Ovary (tissue), 9 donors: ENCODE results near the gene WASL. TPM values are rescaled to one million over a fixed set of nuclear protein-coding genes. Genes with fewer than 3 reads are reported as not detected.

ENCODE experiments used
- DNase-seq, 5 donors: peaks; one replicate each; pipeline ENCODE4 v3.0.0-alpha.2; 2019 to 2020
- H3K27ac ChIP-seq, 2 donors: fragments of 200-600 bp; one replicate each; pipeline versions ENCODE4 v1.5.1 to v1.8.0; 2019 to 2022
- H3K27me3 ChIP-seq: fragments of 200-600 bp; one replicate; pipeline ENCODE4 v1.8.0; 2022
- H3K36me3 ChIP-seq: fragments of 200-600 bp; sonication (generic); one replicate; pipeline ENCODE4 v1.5.1; 2019
- H3K4me1 ChIP-seq: one replicate; pipeline ENCODE4 v1.8.1; 2013; ENCODE audit warnings: mild to moderate bottlenecking, moderate library complexity; ENCODE audit not compliant: insufficient read depth
- H3K4me3 ChIP-seq: fragments of 200-600 bp; sonication (generic); one replicate; pipeline ENCODE4 v1.5.1; 2017
- H3K9me3 ChIP-seq, 2 donors: fragments of 200-600 bp in 1 of 2; sonication (generic) in 1 of 2; one replicate each; pipeline versions ENCODE4 v1.5.1 to v1.8.1; 2013 to 2019; ENCODE audit warnings: mild to moderate bottlenecking in 1 of 2, moderate library complexity in 1 of 2
- CTCF ChIP-seq, 3 donors: fragments of 450-650 bp in 2 of 3; fragments of 200-600 bp in 1 of 3; IDR thresholded peaks; one replicate each; pipeline versions ENCODE4 v1.5.1 to v1.8.0; 2016 to 2022; ENCODE audit warnings: antibody characterized with exemption in 3 of 3, mild to moderate bottlenecking in 1 of 3
- EP300 ChIP-seq: sonication (generic); formaldehyde crosslinking; IDR thresholded peaks from one replicate; pipeline ENCODE4 v1.6.1; 2017; ENCODE audit warnings: antibody characterized with exemption
- POLR2A ChIP-seq: fragments of 450-650 bp; IDR thresholded peaks from one replicate; pipeline ENCODE4 v1.6.1; 2017; ENCODE audit warnings: antibody characterized with exemption, mild to moderate bottlenecking, moderate library complexity
- WGBS, 3 donors: extraction: QIAGEN DNeasy Blood & Tissue Kit in 1 of 3; methylation state at CpG; one replicate each; pipeline versions ENCODE4 v1.1.5 to v1.1.7; 2013 to 2017; 5-methylcytosine and 5-hydroxymethylcytosine counted together
- intact Hi-C, 4 donors: fragments of 100-400 bp; cut with DNase I; formaldehyde crosslinking; loops; one replicate each; pipeline versions ENCODE4 v1.11.0 to v1.15.1; 2022 to 2023
- polyA plus RNA-seq, 2 donors: library from polyadenylated mRNA; stranded (reverse); fragments of 200-250 nt in 1 of 2; fragments of 350-450 nt in 1 of 2; fragmentation: Illumina TruSeq in 1 of 2; extraction: RNeasy Lipid Tissue Mini Kit (QIAGEN cat#74804) in 1 of 2; gene quantifications; one replicate each; pipeline ENCODE4 v1.2.3, GENCODE V29; 2013 to 2014
- total RNA-seq, 7 donors: library from RNA; depleted of rRNA in 2 of 7; stranded (reverse); fragments of >200 nt in 2 of 7; fragmentation: NEBNext Ultra II Directional in 3 of 7; extraction: Animal tissue kit (Norgen Biotek cat#: 25700) in 3 of 7; gene quantifications; one replicate each; pipeline versions ENCODE4 v1.1.0 to v1.2.4, GENCODE V29; 2016 to 2023
- donor health status: DM: no; HTN: no; CAD: no; lungs with moderate emphysema.
- donor health status: DM: no; HTN: no; CAD: no.
- donor health status: Bipolar disorder and iron deficiency.
- donor health status: DM: yes; HTN: yes; CAD: no.
- donor health status: DM: no; HTN: no; CAD: no.
- donor health status: DM: yes; HTN: yes; CAD: no.

The WASL gene
- total and polyA plus RNA-seq, 9 donors: 29.1 to 71.5 (median 45.0) TPM

- Histone ChIP-seq H3K27ac (no peak overlapping the region), H3K27me3 (no peaks in the 10 kb centered on the region), H3K36me3 (no peaks in the 10 kb centered on the region), H3K4me1 (no peaks in the 10 kb centered on the region), H3K9me3 (no peaks in the 10 kb centered on the region), H3K4me3 (no peak overlapping the region)
- TF ChIP-seq POLR2A (no peak), CTCF (IDR thresholded peaks at IDR 0.05) (no peak), EP300 (no peak)
- no peak for DNase-seq
- WGBS, 3 donors: 97 to 100% (median 97%) methylated on average over 2 of the region's 2 CpGs
- intact Hi-C loops: loop anchor here in 2 of 4 donors (10.0 kb wide), 1 partner anchor 178 kb away; no protein-coding TSS in a partner anchor
These were observed 61.6 kb downstream of the WASL start for GRCh38 chr7:123687161-123687560.

GRCh38 chr7:123682690-123683089 is 66.1 kb downstream of the WASL start:
- DNase-seq: no peak
- intact Hi-C loops: loop anchor here in 2 of 4 donors (10.0 kb wide), 1 partner anchor 182 kb away; no protein-coding TSS in a partner anchor
- H3K27ac ChIP-seq: no peak overlapping the region
- TF ChIP-seq CTCF (IDR thresholded peaks at IDR 0.05) (peak in 2 of 3 donors; percentile 32 to 39), EP300 (no peak)
- H3K27me3 ChIP-seq: no peaks in the 10 kb centered on the region
- H3K9me3 ChIP-seq: no peaks in the 10 kb centered on the region
- no peak overlapping the region for H3K4me3 ChIP-seq
- no peaks in the 10 kb centered on the region for H3K36me3 ChIP-seq
- WGBS, 3 donors: 74 to 84% (median 81%) methylated on average over 1 of the region's 1 CpG
- H3K4me1 ChIP-seq: no peaks in the 10 kb centered on the region

GRCh38 chr7:123681561-123681960 is 67.2 kb downstream of the WASL start:
- no peak overlapping the region for H3K4me3 ChIP-seq
- DNase-seq: no peak
- no peaks in the 10 kb centered on the region for H3K36me3 ChIP-seq
- 45 to 51% (median 47%) methylated on average over 2 of the region's 2 CpGs for WGBS, 3 donors
- intact Hi-C loops: loop anchor here in 2 of 4 donors (10.0 kb wide), 1 partner anchor 183 kb away; no protein-coding TSS in a partner anchor
- no peaks in the 10 kb centered on the region for H3K4me1 ChIP-seq
- no peaks in the 10 kb centered on the region for H3K9me3 ChIP-seq
- TF ChIP-seq EP300 (no peak), POLR2A (no peak), CTCF (IDR thresholded peaks at IDR 0.05) (no peak)
- no peak overlapping the region for H3K27ac ChIP-seq
- H3K27me3 ChIP-seq: no peaks in the 10 kb centered on the region

GRCh38 chr7:123680580-123680979 is 68.2 kb downstream of the WASL start:
- 90 to 94% (median 91%) methylated on average over 3 of the region's 3 CpGs for WGBS, 3 donors
- intact Hi-C loops: loop anchor here in 2 of 4 donors (10.0 kb wide), 1 partner anchor 184 kb away; no protein-coding TSS in a partner anchor
- no peak for DNase-seq

More at GRCh38 chr7:123680580-123680979, 68.2 kb downstream of the WASL start:
- Histone ChIP-seq H3K36me3 (no peaks in the 10 kb centered on the region), H3K4me3 (no peak overlapping the region), H3K9me3 (no peaks in the 10 kb centered on the region), H3K27ac (no peak overlapping the region), H3K4me1 (no peaks in the 10 kb centered on the region), H3K27me3 (no peaks in the 10 kb centered on the region)
- no peak for TF ChIP-seq POLR2A
- no peak for TF ChIP-seq EP300
- TF ChIP-seq CTCF (IDR thresholded peaks at IDR 0.05): no peak
